GM13976 (cell line): ENCODE measurements around the gene CAND2.
"Not testable (repeated sequence)": the region's sequence is repeated elsewhere in the genome, so short reads cannot be mapped to it uniquely, and the experiment has no call there.

ENCODE experiments used
- DNase-seq: peaks from one replicate; pipeline ENCODE4 v3.0.0; 2012; ENCODE audit warnings: low spot score
- CTCF ChIP-seq: IDR thresholded peaks from 2 replicates; pipeline ENCODE4 v1.5.1; 2012; ENCODE audit warnings: borderline replicate concordance, mild to moderate bottlenecking; ENCODE audit not compliant: insufficient read depth; ENCODE audit errors: extremely low read depth, missing control alignments, control extremely low read depth
- in situ Hi-C: fragments of 300-500 bp; cut with MboI; formaldehyde crosslinking; loops from one replicate; pipeline ENCODE4 v1.12.0; 2022; ENCODE audit warnings: low sequenced_read_pairs, mixed read lengths, inconsistent platforms; ENCODE audit not compliant: unreplicated experiment

The CAND2 gene

GRCh38 chr3:12841970-12842328 is 45.5 kb downstream of the CAND2 start:
- TF ChIP-seq CTCF = no peak
- in situ Hi-C loops = no loop called here

GRCh38 chr3:12842469-12842868 is 46.0 kb downstream of the CAND2 start:
- TF ChIP-seq CTCF = no peak
- in situ Hi-C loops = no loop called here
- DNase-seq = no peak

More at GRCh38 chr3:12841970-12842328, 45.5 kb downstream of the CAND2 start:
- no peak for DNase-seq

GRCh38 chr3:12845811-12846210 is 49.3 kb downstream of the CAND2 start:
- in situ Hi-C loops = no loop called here
- no peak for DNase-seq
- TF ChIP-seq CTCF = no peak

GRCh38 chr3:12852201-12852600 is 55.7 kb downstream of the CAND2 start:
- in situ Hi-C loops = no loop called here
- DNase-seq = no peak
- TF ChIP-seq CTCF = no peak

GRCh38 chr3:12853847-12854246 is 57.4 kb downstream of the CAND2 start:
- DNase-seq, in situ Hi-C loops: not testable (repeated sequence)

- in situ Hi-C loops = no loop called here
- no peak for DNase-seq
- TF ChIP-seq CTCF = no peak
These were observed 58.1 kb downstream of the CAND2 start for GRCh38 chr3:12854565-12854964.

GRCh38 chr3:12856626-12857025 is 60.1 kb downstream of the CAND2 start:
- in situ Hi-C loops = no loop called here
- TF ChIP-seq CTCF = no peak
- DNase-seq = no peak

GRCh38 chr3:12859840-12860239 is 63.4 kb downstream of the CAND2 start:
- in situ Hi-C loops = loop anchor here (5.0 kb wide), 1 partner anchor 37 kb away; no protein-coding TSS in a partner anchor
- TF ChIP-seq CTCF = no peak
- DNase-seq = no peak
